Upper lobe of left lung (tissue), 6 donors: Measurements from ENCODE around the gene GPALPP1. TPM values are rescaled to one million over a fixed set of nuclear protein-coding genes. Genes with fewer than 3 reads are reported as not detected.
A peak's percentile ranks its signal among the peaks of the same experiment; 100 is the strongest.

Source experiments
- ATAC-seq, 2 donors: fragments of 200-7000 bp; cut with Tn5 transposase; one replicate each; pipeline ENCODE4 v1.9.1; 2022; ENCODE audit warnings: mild to moderate bottlenecking in 2 of 2, moderate library complexity in 2 of 2; ENCODE audit not compliant: low FRiP score in 2 of 2
- DNase-seq, 2 donors: peaks; one replicate each; pipeline ENCODE4 v3.0.0-alpha.2; 2019 to 2020
- H3K27ac ChIP-seq, 4 donors: fragments of 200-600 bp; sonication (generic); one replicate each; pipeline ENCODE4 v1.5.1; 2016 to 2019
- H3K27me3 ChIP-seq, 4 donors: fragments of 200-600 bp; sonication (generic); one replicate each; pipeline ENCODE4 v1.5.1; 2017 to 2019
- H3K36me3 ChIP-seq, 4 donors: fragments of 200-600 bp; sonication (generic); one replicate each; pipeline ENCODE4 v1.5.1; 2016 to 2019
- H3K4me1 ChIP-seq, 4 donors: fragments of 200-600 bp; sonication (generic); one replicate each; pipeline ENCODE4 v1.5.1; 2018 to 2019
- H3K4me3 ChIP-seq, 4 donors: fragments of 200-600 bp; sonication (generic); one replicate each; pipeline ENCODE4 v1.5.1; 2017 to 2019; ENCODE audit warnings: mild to moderate bottlenecking in 2 of 4, moderate library complexity in 1 of 4
- H3K9me3 ChIP-seq, 4 donors: fragments of 200-600 bp; sonication (generic); one replicate each; pipeline ENCODE4 v1.5.1; 2018 to 2019
- EP300 ChIP-seq, 4 donors: sonication (generic); formaldehyde crosslinking; IDR thresholded peaks; one replicate each; pipeline ENCODE4 v1.5.1; 2017; ENCODE audit warnings: antibody characterized with exemption in 4 of 4, control low read depth in 2 of 4
- POLR2A ChIP-seq, 4 donors: fragments of 450-650 bp; IDR thresholded peaks; one replicate each; pipeline ENCODE4 v1.5.1; 2016 to 2017; ENCODE audit warnings: antibody characterized with exemption in 4 of 4, mild to moderate bottlenecking in 2 of 4
- POLR2AphosphoS5 ChIP-seq, 2 donors: sonication (generic); formaldehyde crosslinking; IDR thresholded peaks; one replicate each; pipeline ENCODE4 v1.5.1; 2017; ENCODE audit warnings: antibody characterized with exemption in 2 of 2
- WGBS, 2 donors: methylation state at CpG; one replicate each; pipeline ENCODE4 v1.1.5; 2017 to 2018; 5-methylcytosine and 5-hydroxymethylcytosine counted together
- total RNA-seq, 6 donors: library from RNA; depleted of rRNA in 4 of 6; stranded (reverse); fragments of >200 nt in 4 of 6; gene quantifications; one replicate each; pipeline versions ENCODE4 v1.1.0 to v1.2.1, GENCODE V29; 2016 to 2021
- TF ChIP-seq, protein P1 (sequence below), 6 experiments: fragments of 450-650 bp in 4 of 6; fragments of 200-600 bp in 2 of 6; sonication (generic) in 2 of 6; IDR thresholded peaks; one replicate each; pipeline ENCODE4 v1.5.1; 2016 to 2019; ENCODE audit warnings: antibody characterized with exemption in 6 of 6
- donor health status: DM: no; HTN: no; CAD: no; lungs with moderate emphysema.
- donor health status: DM: no; HTN: yes; CAD: no; lungs with severe emphysema.

Gene GPALPP1
- total RNA-seq, 6 donors from 2014 or later = 16.7 to 46.1 (median 22.2) TPM

DNA sequence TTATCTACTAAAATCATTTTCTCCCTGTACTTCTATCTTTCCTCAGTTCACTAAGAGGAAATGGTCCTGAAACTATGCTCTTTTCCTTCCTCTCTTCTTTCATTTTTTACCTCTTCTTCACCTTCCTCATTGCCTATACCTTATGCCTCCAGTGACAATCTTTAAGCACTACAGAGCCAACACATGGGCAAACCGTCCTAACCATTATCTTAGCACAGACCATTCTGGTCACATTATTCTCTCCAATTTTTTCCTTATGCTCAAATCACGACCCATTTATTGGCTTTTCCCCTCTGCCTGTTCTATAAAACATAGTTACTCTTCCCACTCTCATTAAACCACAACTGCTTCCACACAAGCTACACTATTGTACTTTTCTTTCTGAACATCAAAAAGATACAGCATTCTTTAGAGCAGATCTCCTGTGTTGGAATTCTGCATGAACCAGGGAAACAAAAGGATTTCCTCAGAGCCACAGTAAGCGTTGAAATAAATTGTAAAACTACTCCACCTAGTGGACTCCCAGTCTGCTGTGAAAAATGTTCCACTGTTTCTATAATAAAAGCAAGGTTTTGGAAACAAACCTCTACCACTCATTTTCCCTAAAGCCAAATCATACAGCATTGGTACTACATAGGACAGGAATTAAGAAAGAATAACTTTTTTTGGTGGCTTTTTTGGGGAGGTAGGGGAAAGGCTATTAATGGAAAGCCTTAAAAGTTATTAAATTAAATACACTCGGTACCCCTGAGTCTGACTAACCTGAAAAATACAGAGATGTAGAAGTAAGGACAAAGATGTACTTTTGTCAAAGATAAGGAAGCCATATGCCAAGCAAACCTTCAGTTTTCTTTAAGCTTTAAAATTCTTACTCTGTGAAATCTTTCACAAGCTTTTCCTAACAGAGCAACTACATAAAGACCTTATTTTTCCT is 19.5 kb upstream of the GPALPP1 start:
- 51 to 57% methylated on average over 4 of the region's 4 CpGs for WGBS, 2 donors
- DNase-seq (no peak), ATAC-seq (peak in 1 of 2 donors; percentile 65)
- Histone ChIP-seq H3K36me3 (peaks cover 0 to 9% (median 6%) of the 10 kb centered on the region in 4 donors), H3K4me3 (no peak overlapping the region), H3K4me1 (peaks cover 8 to 21% (median 12%) of the 10 kb centered on the region in 4 donors), H3K27me3 (no peaks in the 10 kb centered on the region), H3K9me3 (no peaks in the 10 kb centered on the region), H3K27ac (no peak overlapping the region)
- TF ChIP-seq POLR2AphosphoS5 (IDR thresholded peaks at IDR 0.05) = no peak
- TF ChIP-seq, protein P1, sequence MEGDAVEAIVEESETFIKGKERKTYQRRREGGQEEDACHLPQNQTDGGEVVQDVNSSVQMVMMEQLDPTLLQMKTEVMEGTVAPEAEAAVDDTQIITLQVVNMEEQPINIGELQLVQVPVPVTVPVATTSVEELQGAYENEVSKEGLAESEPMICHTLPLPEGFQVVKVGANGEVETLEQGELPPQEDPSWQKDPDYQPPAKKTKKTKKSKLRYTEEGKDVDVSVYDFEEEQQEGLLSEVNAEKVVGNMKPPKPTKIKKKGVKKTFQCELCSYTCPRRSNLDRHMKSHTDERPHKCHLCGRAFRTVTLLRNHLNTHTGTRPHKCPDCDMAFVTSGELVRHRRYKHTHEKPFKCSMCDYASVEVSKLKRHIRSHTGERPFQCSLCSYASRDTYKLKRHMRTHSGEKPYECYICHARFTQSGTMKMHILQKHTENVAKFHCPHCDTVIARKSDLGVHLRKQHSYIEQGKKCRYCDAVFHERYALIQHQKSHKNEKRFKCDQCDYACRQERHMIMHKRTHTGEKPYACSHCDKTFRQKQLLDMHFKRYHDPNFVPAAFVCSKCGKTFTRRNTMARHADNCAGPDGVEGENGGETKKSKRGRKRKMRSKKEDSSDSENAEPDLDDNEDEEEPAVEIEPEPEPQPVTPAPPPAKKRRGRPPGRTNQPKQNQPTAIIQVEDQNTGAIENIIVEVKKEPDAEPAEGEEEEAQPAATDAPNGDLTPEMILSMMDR (IDR thresholded peaks at IDR 0.05) = peak; percentile 48 to 81 (median 68)

DNA sequence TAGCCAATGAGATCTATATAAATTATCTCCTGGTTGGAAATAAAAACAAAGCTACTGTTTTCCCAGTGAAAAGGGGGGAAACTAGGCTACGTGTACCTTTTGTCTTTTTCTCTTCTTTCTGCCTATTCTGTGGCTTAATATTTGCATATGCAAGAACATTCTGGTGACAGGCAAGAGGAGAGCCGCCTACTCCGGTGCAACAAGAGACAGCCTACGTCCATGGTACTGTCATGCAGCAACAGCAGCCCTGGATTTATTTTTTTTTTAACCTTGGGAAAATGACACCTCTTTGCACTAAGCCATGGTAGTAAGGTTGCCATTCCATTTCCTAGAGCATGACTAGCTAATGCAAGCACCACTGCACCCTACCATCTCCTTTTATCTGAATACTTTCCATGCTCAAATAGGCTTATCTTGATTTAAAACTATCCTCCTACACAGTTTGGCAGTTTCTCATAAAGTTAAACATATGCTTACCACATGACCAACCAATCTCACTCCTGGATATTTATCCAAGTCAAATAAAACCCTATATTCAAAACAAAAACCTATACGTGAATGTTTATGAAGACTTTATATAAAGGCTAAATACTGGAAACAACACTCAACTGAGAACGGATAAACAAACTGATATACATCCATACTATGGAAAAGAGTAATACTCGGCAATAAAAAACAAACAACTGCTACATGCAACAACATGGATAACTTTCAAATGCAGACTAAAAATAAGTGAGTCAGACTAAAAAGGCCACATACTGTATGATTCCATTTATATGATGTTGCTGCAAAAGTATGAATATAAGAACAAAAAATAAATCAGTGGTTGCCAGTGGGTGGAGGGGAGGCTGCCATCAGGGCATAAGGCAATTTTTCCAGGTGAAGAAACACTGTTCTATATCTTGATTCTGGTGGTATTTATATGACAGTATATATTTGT is 17.4 kb upstream of the GPALPP1 start:
- no peak overlapping the region for H3K27ac ChIP-seq
- ATAC-seq = no peak

DNA sequence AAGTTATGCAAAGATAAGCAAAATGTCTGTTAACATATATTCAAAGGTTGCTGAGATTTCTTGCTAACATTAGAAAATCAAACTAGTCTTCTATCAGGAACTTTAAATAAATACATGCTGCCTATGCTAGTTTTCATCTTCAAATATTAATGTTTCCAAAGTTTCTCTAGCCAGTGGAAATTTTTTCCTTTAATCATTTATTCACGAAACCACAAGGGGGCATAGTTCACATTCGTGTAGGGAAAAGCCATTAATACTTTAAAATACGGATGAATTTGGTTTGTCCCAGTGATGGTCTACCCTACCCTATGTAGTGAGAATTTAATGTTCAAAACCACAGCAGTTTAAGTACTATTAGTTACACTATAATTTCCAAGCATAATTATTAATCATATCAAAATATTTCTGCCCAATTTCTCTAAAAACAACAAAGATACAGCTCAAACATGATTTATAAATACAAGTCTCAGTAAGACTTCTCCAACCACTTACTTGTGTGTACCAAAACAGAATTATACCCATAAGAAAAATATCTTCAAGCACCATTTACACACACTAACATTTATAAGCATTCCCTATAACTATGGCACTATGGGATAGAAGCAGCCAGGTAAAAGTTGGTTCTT is 16.3 kb upstream of the GPALPP1 start:
- DNase-seq (no peak), ATAC-seq (no peak)
- Histone ChIP-seq H3K36me3 (peaks cover 0 to 17% (median 0%) of the 10 kb centered on the region in 4 donors), H3K27me3 (no peaks in the 10 kb centered on the region), H3K4me3 (no peak overlapping the region), H3K9me3 (no peaks in the 10 kb centered on the region), H3K4me1 (peaks cover 4 to 19% (median 12%) of the 10 kb centered on the region in 4 donors), H3K27ac (no peak overlapping the region)
- no peak for TF ChIP-seq POLR2AphosphoS5 (IDR thresholded peaks at IDR 0.05)
- TF ChIP-seq EP300 (IDR thresholded peaks at IDR 0.05) = no peak
- TF ChIP-seq, protein P1 (IDR thresholded peaks at IDR 0.05) = peak in 5 of 6 experiments; percentile 35 to 54 (median 41)
- 8 to 9% methylated on average over 3 of the region's 3 CpGs for WGBS, 2 donors

More for the DNA sequence above, 17.4 kb upstream of the GPALPP1 start:
- H3K27me3 ChIP-seq = no peaks in the 10 kb centered on the region
- H3K4me1 ChIP-seq = peaks cover 8 to 21% (median 12%) of the 10 kb centered on the region in 4 donors
- H3K4me3 ChIP-seq = no peak overlapping the region
- no peak for TF ChIP-seq POLR2AphosphoS5 (IDR thresholded peaks at IDR 0.05)
- TF ChIP-seq, protein P1 (IDR thresholded peaks at IDR 0.05) = no peak
- no peak for TF ChIP-seq EP300 (IDR thresholded peaks at IDR 0.05)
- peaks cover 0 to 6% (median 0%) of the 10 kb centered on the region in 4 donors for H3K36me3 ChIP-seq
- 88 to 90% methylated on average over 7 of the region's 7 CpGs for WGBS, 2 donors
- no peak for DNase-seq
- no peaks in the 10 kb centered on the region for H3K9me3 ChIP-seq

DNA sequence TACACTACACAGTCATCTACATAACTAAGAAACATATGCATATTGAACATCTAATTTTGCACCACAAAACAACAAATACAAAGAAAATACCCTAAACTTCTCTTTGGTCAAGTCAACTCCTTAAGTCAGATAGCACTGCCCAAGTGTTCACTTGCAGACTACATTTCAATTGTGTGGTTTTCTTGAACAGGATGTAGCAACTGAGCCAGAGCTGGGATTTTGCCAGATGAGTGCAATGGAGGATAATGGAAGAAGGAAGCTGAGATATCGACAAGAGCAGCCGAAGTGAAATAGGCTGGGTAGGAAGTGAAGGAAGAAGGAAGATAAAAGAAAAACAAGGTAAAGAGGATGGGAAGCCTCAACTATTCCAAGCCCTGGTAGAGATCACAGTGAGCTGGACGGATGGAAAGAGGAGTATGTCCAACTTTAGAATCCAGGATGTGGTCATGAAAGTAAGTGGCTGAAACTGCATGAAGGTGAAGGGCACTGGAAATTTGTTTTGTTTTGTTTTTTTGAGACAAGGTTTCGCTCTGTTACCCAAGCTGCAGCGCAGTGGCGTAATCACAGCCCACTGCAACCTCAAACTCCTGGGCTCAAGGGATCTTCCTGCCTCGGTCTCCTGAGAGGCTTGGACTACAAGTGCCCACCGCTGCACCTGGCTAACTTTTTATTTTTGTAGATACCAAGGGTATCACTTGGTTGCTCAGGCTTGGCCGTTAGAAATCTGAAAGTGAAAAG is 15.1 kb upstream of the GPALPP1 start:
- TF ChIP-seq POLR2A (IDR thresholded peaks at IDR 0.05) (no peak), POLR2AphosphoS5 (IDR thresholded peaks at IDR 0.05) (no peak), EP300 (IDR thresholded peaks at IDR 0.05) (no peak)
- TF ChIP-seq, protein P1 (IDR thresholded peaks at IDR 0.05) = no peak
- Histone ChIP-seq H3K36me3 (peaks cover 0 to 29% (median 4%) of the 10 kb centered on the region in 4 donors), H3K27ac (peak overlapping the region in 1 of 4 donors; percentile 18), H3K4me3 (no peak overlapping the region), H3K9me3 (no peaks in the 10 kb centered on the region), H3K27me3 (no peaks in the 10 kb centered on the region), H3K4me1 (peaks cover 4 to 19% (median 10%) of the 10 kb centered on the region in 4 donors)
- ATAC-seq (peak in 1 of 2 donors; percentile 49), DNase-seq (peak in 1 of 2 donors; percentile 54)
- 48 to 62% methylated on average over 9 of the region's 9 CpGs for WGBS, 2 donors
